NCI-H2107 (cell line): ENCODE data around the gene SLC9A3.

Experiments
- DNase-seq: peaks from one replicate; lab custom pipeline; 2025; lab: John Stamatoyannopoulos, UW

Gene SLC9A3

GRCh38 chr5:458547-459353, 65.5 kb downstream of the SLC9A3 start:
- DNase-seq, result no peak

GRCh38 chr5:457195-457961, 66.9 kb downstream of the SLC9A3 start:
- DNase-seq, result no peak

- DNase-seq, result no peak
Observed at GRCh38 chr5:456351-457194, 67.7 kb downstream of the SLC9A3 start.

- no peak for DNase-seq
Observed at GRCh38 chr5:455806-456205, 68.4 kb downstream of the SLC9A3 start.

- DNase-seq, result no peak
Observed at GRCh38 chr5:454936-455335, 69.3 kb downstream of the SLC9A3 start.

GRCh38 chr5:453725-454481, 70.3 kb downstream of the SLC9A3 start:
- no peak for DNase-seq

- DNase-seq, result no peak
Observed at GRCh38 chr5:452978-453710, 71.1 kb downstream of the SLC9A3 start.

- DNase-seq, result no peak
Observed at GRCh38 chr5:451587-452458, 72.4 kb downstream of the SLC9A3 start.

- no peak for DNase-seq
Observed at GRCh38 chr5:449151-449550, 75.1 kb downstream of the SLC9A3 start.

GRCh38 chr5:448766-449090, 75.5 kb downstream of the SLC9A3 start:
- DNase-seq, result no peak

GRCh38 chr5:448061-448765, 76.0 kb downstream of the SLC9A3 start:
- no peak for DNase-seq

- DNase-seq, result no peak
Observed at GRCh38 chr5:447501-447900, 76.7 kb downstream of the SLC9A3 start.

- DNase-seq, result no peak
Observed at GRCh38 chr5:446883-447263, 77.4 kb downstream of the SLC9A3 start.

- DNase-seq, result no peak
Observed at GRCh38 chr5:446066-446882, 78.0 kb downstream of the SLC9A3 start.

- DNase-seq, result no peak
Observed at GRCh38 chr5:445591-445990, 78.7 kb downstream of the SLC9A3 start.

- no peak for DNase-seq
Observed at GRCh38 chr5:444226-444625, 80.0 kb downstream of the SLC9A3 start.

GRCh38 chr5:443239-444151, 80.8 kb downstream of the SLC9A3 start:
- DNase-seq, result no peak
